PC-9 (cell line): Measurements from ENCODE around the gene PTPN23. TPM values are rescaled to one million over a fixed set of nuclear protein-coding genes. Genes with fewer than 3 reads are reported as not detected.

ENCODE experiments used
- BruUV-seq: library from RNA; stranded (reverse); fragments of 400-500 nt; replicated peaks from 2 replicates; lab custom pipeline; 2021; lab: Mats Ljungman, UMichigan
- CTCF ChIA-PET: fragments of 300-600 bp; sonication (Branson Sonifier 250); formaldehyde crosslinking; loops from one replicate; lab custom pipeline; 2022; ENCODE audit warnings: antibody characterized with exemption; lab: Charles Lee
- POLR2A ChIA-PET: fragments of 300-600 bp; sonication (Branson Sonifier 250); formaldehyde crosslinking; loops from one replicate; lab custom pipeline; 2022; ENCODE audit warnings: antibody characterized with exemption; ENCODE audit not compliant: unreplicated experiment; lab: Charles Lee
- DNase-seq, 2 experiments: peaks; one replicate each; pipeline versions ENCODE4 v3.0.0 to v3.0.0-alpha.2; 2015 to 2022; ENCODE audit warnings: mixed read lengths in 1 of 2
- H2AFZ ChIP-seq: fragments of 200-600 bp; sonication (generic); 2 replicates; pipeline ENCODE4 v1.8.1; 2017; ENCODE audit warnings: antibody characterized with exemption
- H3F3A ChIP-seq: fragments of 200-600 bp; sonication (generic); 2 replicates; pipeline ENCODE4 v1.8.1; 2017; ENCODE audit warnings: antibody characterized with exemption, mild to moderate bottlenecking, low read depth; ENCODE audit not compliant: insufficient read depth
- H3K27ac ChIP-seq: fragments of 200-600 bp; sonication (generic); 2 replicates; pipeline ENCODE4 v1.6.1; 2016; ENCODE audit warnings: mixed run types
- H3K27me3 ChIP-seq: fragments of 200-600 bp; sonication (generic); 2 replicates; pipeline ENCODE4 v1.6.1; 2016; ENCODE audit warnings: low read depth, mixed run types; ENCODE audit not compliant: insufficient read depth
- H3K36me3 ChIP-seq: fragments of 200-600 bp; sonication (generic); 2 replicates; pipeline ENCODE4 v1.6.1; 2016; ENCODE audit warnings: low read depth, mixed run types
- H3K4me1 ChIP-seq: fragments of 200-600 bp; sonication (generic); replicated peaks from 2 replicates; pipeline ENCODE4 v1.6.1; 2016; ENCODE audit warnings: mixed run types; ENCODE audit not compliant: insufficient read depth
- H3K4me2 ChIP-seq: fragments of 200-600 bp; sonication (generic); 2 replicates; pipeline ENCODE4 v1.6.1; 2017; ENCODE audit warnings: mixed run types
- H3K4me3 ChIP-seq: fragments of 200-600 bp; sonication (generic); 2 replicates; pipeline ENCODE4 v1.6.1; 2016; ENCODE audit warnings: mixed run types
- H3K79me2 ChIP-seq: fragments of 200-600 bp; sonication (generic); 2 replicates; pipeline ENCODE4 v1.6.1; 2017; ENCODE audit warnings: low read depth, mixed run types
- H3K9me2 ChIP-seq: fragments of 200-600 bp; sonication (generic); 2 replicates; pipeline ENCODE4 v1.8.1; 2017; ENCODE audit warnings: mild to moderate bottlenecking; ENCODE audit not compliant: insufficient read depth
- H3K9me3 ChIP-seq: fragments of 200-600 bp; sonication (generic); 2 replicates; pipeline ENCODE4 v1.8.1; 2016; ENCODE audit warnings: low read depth; ENCODE audit not compliant: insufficient read depth
- H4K20me1 ChIP-seq: fragments of 200-600 bp; sonication (generic); 2 replicates; pipeline ENCODE4 v1.8.1; 2017; ENCODE audit not compliant: insufficient read depth
- CTCF ChIP-seq: fragments of 200-600 bp; sonication (generic); conservative IDR thresholded peaks from 2 replicates; pipeline ENCODE4 v1.6.1; 2017; ENCODE audit warnings: mixed run types, antibody characterized with exemption, mild to moderate bottlenecking, moderate library complexity
- EZH2 ChIP-seq: fragments of 200-600 bp; sonication (generic); IDR thresholded peaks from 2 replicates; pipeline ENCODE4 v1.8.0; 2017; ENCODE audit warnings: antibody characterized with exemption, low read depth
- intact Hi-C: fragments of 100-400 bp; cut with micrococcal nuclease; formaldehyde crosslinking; loops from one replicate; pipeline ENCODE4 v1.10.0; 2022; ENCODE audit not compliant: unreplicated experiment
- total RNA-seq: library from RNA; stranded (reverse); gene quantifications from 2 replicates; pipeline ENCODE4 v1.2.3, GENCODE V29; 2021

Gene PTPN23
- total RNA-seq, 1 experiment from 2014 or later: 38.9 TPM

- Histone ChIP-seq H3K27me3 (no peaks in the 10 kb centered on the region), H3K36me3 (no peaks in the 10 kb centered on the region), H3K4me3 (no peak overlapping the region), H3K27ac (no peak overlapping the region), H3K4me1 (peaks cover 18% of the 10 kb centered on the region), H2AFZ (no peak overlapping the region), H4K20me1 (peaks cover 8% of the 10 kb centered on the region), H3K9me3 (no peaks in the 10 kb centered on the region), H3K9me2 (no peaks in the 10 kb centered on the region), H3F3A (peaks cover 21% of the 10 kb centered on the region), H3K79me2 (peaks cover 30% of the 10 kb centered on the region), H3K4me2 (no peak overlapping the region)
- ChIA-PET CTCF (no interaction called here), POLR2A (no interaction called here)
- intact Hi-C loops: no loop called here
- DNase-seq: no peak
- BruUV-seq: no TSS peak
- TF ChIP-seq CTCF: no peak
- TF ChIP-seq EZH2: no peak
Observed at GRCh38 chr3:47377186-47377585, 3.6 kb upstream of the PTPN23 start.

- H4K20me1 ChIP-seq: peaks cover 24% of the 10 kb centered on the region
- no peaks in the 10 kb centered on the region for H3K9me3 ChIP-seq
- TF ChIP-seq CTCF: no peak
- DNase-seq: no peak
- H3K9me2 ChIP-seq: no peaks in the 10 kb centered on the region
- ChIA-PET CTCF (interaction anchor here (0.7 kb wide), 1 partner anchor 399 kb away, joined by 5 read pairs; no protein-coding TSS in a partner anchor), POLR2A (no interaction called here)
- no peak overlapping the region for H2AFZ ChIP-seq
- peak overlapping the region; percentile 66; the same call in 1 of the 2 replicates for H3K4me3 ChIP-seq
- no TSS peak for BruUV-seq
- H3K4me1 ChIP-seq: peaks cover 21% of the 10 kb centered on the region
- peak overlapping the region; percentile 98 for H3K4me2 ChIP-seq
- H3K27me3 ChIP-seq: no peaks in the 10 kb centered on the region
- peaks cover 45% of the 10 kb centered on the region for H3K79me2 ChIP-seq
- intact Hi-C loops: no loop called here
- H3K27ac ChIP-seq: peak overlapping the region; percentile 92; the same call in 1 of the 2 replicates
- H3F3A ChIP-seq: peaks cover 21% of the 10 kb centered on the region
- no peaks in the 10 kb centered on the region for H3K36me3 ChIP-seq
Observed at GRCh38 chr3:47378869-47379268, 2.0 kb upstream of the PTPN23 start.

GRCh38 chr3:47379411-47379899, 1.4 kb upstream of the PTPN23 start:
- TF ChIP-seq CTCF (no peak), EZH2 (no peak)
- peak overlapping the region; percentile 66 for H3K4me3 ChIP-seq
- H3K4me2 ChIP-seq: peak overlapping the region; percentile 98
- peak overlapping the region; percentile 80 for H2AFZ ChIP-seq
- peaks cover 51% of the 10 kb centered on the region for H3K79me2 ChIP-seq
- no peaks in the 10 kb centered on the region for H3K9me2 ChIP-seq
- DNase-seq: no peak
- POLR2A ChIA-PET: no interaction called here
- no peaks in the 10 kb centered on the region for H3K27me3 ChIP-seq
- H3K9me3 ChIP-seq: no peaks in the 10 kb centered on the region
- peaks cover 27% of the 10 kb centered on the region for H4K20me1 ChIP-seq
- no TSS peak for BruUV-seq
- H3K27ac ChIP-seq: peak overlapping the region; percentile 92
- peaks cover 21% of the 10 kb centered on the region for H3F3A ChIP-seq
- CTCF ChIA-PET: interaction anchor here (0.7 kb wide), 1 partner anchor 399 kb away, joined by 5 read pairs; no protein-coding TSS in a partner anchor
- H3K4me1 ChIP-seq: peaks cover 21% of the 10 kb centered on the region
- intact Hi-C loops: no loop called here
- H3K36me3 ChIP-seq: no peaks in the 10 kb centered on the region
